Measurements from ENCODE around the gene SLC4A2. TPM values are rescaled to one million over a fixed set of nuclear protein-coding genes. Genes with fewer than 3 reads are reported as not detected.

SLC4A2 gene
- total RNA-seq, 1 donor from 2014 or later, result 182 TPM

- Histone ChIP-seq H3K27ac (no peak overlapping the region), H3K4me3 (no peak overlapping the region), H3K9me3 (no peaks in the 10 kb centered on the region), H3K36me3 (peaks cover 48% of the 10 kb centered on the region), H3K4me1 (peaks cover 13% of the 10 kb centered on the region), H3K27me3 (ENCODE audit: low read depth) (no peaks in the 10 kb centered on the region)
- ATAC-seq (no peak), DNase-seq (no peak)
- TF ChIP-seq CTCF (IDR thresholded peaks at IDR 0.05), result no peak
- intact Hi-C loops (cut with DNase I), result no loop called here
Observed at GRCh38 chr7:151032936-151033863, 26.2 kb upstream of the SLC4A2 start.

DNA sequence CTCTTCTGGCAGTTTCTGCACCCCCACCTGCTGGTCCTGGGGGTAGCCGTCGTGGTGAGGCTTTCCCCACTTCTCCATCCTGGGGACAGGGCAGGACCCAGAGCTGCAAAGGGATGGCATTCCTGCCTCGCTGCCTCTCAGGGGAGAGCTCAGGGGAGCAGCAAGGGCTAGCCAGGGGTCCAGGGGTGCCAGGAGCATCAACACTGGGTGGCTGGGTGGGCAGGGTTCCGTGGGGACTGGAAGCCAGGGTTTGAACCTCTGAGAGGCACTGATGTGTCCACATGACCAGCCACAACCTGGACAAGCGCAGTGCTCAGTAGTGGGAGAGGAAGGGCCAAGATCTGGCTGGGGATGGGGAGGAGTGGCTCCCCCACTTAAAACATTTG lies 25.5 kb upstream of the SLC4A2 start:
- intact Hi-C loops (cut with DNase I), result no loop called here
- H3K36me3 ChIP-seq, result peaks cover 48% of the 10 kb centered on the region
- H3K4me3 ChIP-seq, result no peak overlapping the region
- H3K27me3 ChIP-seq (ENCODE audit: low read depth), result no peaks in the 10 kb centered on the region
- H3K9me3 ChIP-seq, result no peaks in the 10 kb centered on the region
- peaks cover 16% of the 10 kb centered on the region for H3K4me1 ChIP-seq
- no peak overlapping the region for H3K27ac ChIP-seq
- ATAC-seq (no peak), DNase-seq (no peak)
- TF ChIP-seq CTCF (IDR thresholded peaks at IDR 0.05), result no peak

DNA sequence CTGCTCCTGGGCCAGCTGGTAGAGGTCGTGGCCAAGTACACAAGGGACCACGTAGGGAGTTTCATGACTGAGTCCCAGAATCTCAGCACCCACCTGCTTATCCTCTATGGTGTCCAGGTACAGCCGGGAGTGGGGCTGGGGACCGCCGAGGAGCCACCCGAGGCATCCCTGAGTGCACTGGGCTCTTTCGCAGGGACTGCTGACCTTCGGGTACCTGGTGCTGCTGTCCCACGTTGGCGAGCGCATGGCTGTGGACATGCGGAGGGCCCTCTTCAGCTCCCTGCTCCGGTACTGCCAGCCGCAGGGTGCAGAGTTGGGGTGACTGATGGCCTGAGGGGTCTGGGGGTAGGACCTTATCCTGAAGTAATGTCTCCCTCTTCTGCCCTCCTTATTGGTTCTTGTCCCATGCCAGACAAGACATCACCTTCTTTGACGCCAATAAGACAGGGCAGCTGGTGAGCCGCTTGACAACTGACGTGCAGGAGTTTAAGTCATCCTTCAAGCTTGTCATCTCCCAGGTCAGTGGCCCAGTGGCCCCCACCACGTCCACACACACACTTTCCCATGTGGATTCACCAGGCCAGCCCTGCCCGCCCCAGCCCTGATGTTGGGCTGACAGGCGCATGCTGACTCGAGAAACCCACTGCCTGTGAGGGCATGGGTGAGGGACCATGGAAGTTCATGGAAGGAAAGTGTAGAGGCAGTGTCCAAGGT lies 24.9 kb upstream of the SLC4A2 start:
- Histone ChIP-seq H3K27me3 (ENCODE audit: low read depth) (no peaks in the 10 kb centered on the region), H3K27ac (no peak overlapping the region), H3K4me3 (no peak overlapping the region), H3K36me3 (peaks cover 48% of the 10 kb centered on the region), H3K9me3 (no peaks in the 10 kb centered on the region), H3K4me1 (peaks cover 16% of the 10 kb centered on the region)
- no peak for TF ChIP-seq CTCF (IDR thresholded peaks at IDR 0.05)
- ATAC-seq (no peak), DNase-seq (no peak)
- intact Hi-C loops (cut with DNase I), result no loop called here

DNA sequence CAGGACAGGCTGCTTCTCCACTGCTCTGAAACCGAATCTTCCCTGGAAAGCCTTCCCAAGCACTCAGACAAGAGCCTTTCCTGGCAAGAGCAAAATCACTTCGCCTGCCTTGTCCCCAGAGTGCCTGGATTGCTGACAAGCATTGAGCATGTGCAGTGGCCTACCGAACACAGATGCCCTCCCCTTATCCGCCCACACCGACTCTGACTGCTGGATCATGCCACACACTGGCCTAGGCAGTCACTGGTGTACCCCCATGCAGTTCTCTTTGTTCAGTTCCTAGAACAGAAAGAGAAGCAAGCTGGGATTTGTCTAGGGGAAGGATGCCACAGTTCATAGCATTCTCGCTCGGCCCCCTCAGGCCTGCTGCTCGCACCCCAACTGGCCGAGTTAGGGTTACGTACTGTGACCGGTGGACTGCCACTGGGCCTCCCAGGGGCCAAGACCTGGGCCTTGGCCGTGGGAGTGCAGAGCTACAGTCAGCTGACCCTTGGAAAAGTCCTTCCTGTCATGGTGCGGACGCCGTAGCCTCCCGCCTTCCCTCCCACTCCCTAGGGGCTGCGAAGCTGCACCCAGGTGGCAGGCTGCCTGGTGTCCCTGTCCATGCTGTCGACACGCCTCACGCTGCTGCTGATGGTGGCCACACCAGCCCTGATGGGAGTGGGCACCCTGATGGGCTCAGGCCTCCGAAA lies 24.2 kb upstream of the SLC4A2 start:
- Histone ChIP-seq H3K4me3 (no peak overlapping the region), H3K36me3 (peaks cover 48% of the 10 kb centered on the region), H3K27me3 (ENCODE audit: low read depth) (no peaks in the 10 kb centered on the region), H3K9me3 (no peaks in the 10 kb centered on the region), H3K27ac (no peak overlapping the region), H3K4me1 (peaks cover 19% of the 10 kb centered on the region)
- DNase-seq (no peak), ATAC-seq (no peak)
- intact Hi-C loops (cut with DNase I), result no loop called here
- no peak for TF ChIP-seq CTCF (IDR thresholded peaks at IDR 0.05)

- TF ChIP-seq CTCF (IDR thresholded peaks at IDR 0.05), result no peak
- no peak overlapping the region for H3K4me3 ChIP-seq
- no peaks in the 10 kb centered on the region for H3K27me3 ChIP-seq (ENCODE audit: low read depth)
- H3K36me3 ChIP-seq, result peaks cover 48% of the 10 kb centered on the region
- intact Hi-C loops (cut with DNase I), result no loop called here
- no peak for DNase-seq
- peaks cover 19% of the 10 kb centered on the region for H3K4me1 ChIP-seq
- no peaks in the 10 kb centered on the region for H3K9me3 ChIP-seq
- no peak for ATAC-seq
- no peak overlapping the region for H3K27ac ChIP-seq
Observed at GRCh38 chr7:151035902-151036301, 23.5 kb upstream of the SLC4A2 start.

All from lower lobe of right lung (tissue), 2 donors.